Activated CD8-positive, alpha-beta T cell treated with anti-CD3 and anti-CD28 coated beads for 36 hours (primary cell): Measurements from ENCODE around the gene PDCD10. TPM values are rescaled to one million over a fixed set of nuclear protein-coding genes. Genes with fewer than 3 reads are reported as not detected.

ENCODE experiments used
- ATAC-seq: fragments of 200-7000 bp; cut with Tn5 transposase; one replicate; pipeline ENCODE4 v1.10.0; 2021; ENCODE audit warnings: mild to moderate bottlenecking, moderate library complexity
- CTCF ChIA-PET: fragments of 350-600 bp; sonication (Branson Sonifier 250); formaldehyde crosslinking; loops from one replicate; lab custom pipeline; 2021; ENCODE audit warnings: antibody characterized with exemption; lab: Charles Lee
- POLR2A ChIA-PET: fragments of 350-600 bp; sonication (Branson Sonifier 250); formaldehyde crosslinking; loops from one replicate; lab custom pipeline; 2021; ENCODE audit warnings: antibody characterized with exemption; lab: Charles Lee
- DNase-seq: peaks from one replicate; pipeline ENCODE4 v3.0.0-alpha.2; 2020
- H3K27ac Mint-ChIP-seq: one replicate; pipeline ENCODE4 v1.8.0; 2021; ENCODE audit warnings: mild to moderate bottlenecking, mixed read lengths
- H3K27me3 Mint-ChIP-seq: one replicate; pipeline ENCODE4 v1.8.0; 2021; ENCODE audit warnings: mixed read lengths
- H3K36me3 Mint-ChIP-seq: one replicate; pipeline ENCODE4 v1.8.0; 2021; ENCODE audit warnings: low read depth, mixed read lengths
- H3K4me1 Mint-ChIP-seq: one replicate; pipeline ENCODE4 v1.8.0; 2021; ENCODE audit warnings: low read depth, mixed read lengths
- H3K4me3 Mint-ChIP-seq: one replicate; pipeline ENCODE4 v1.8.0; 2021; ENCODE audit warnings: mild to moderate bottlenecking, moderate library complexity, mixed read lengths
- H3K9me3 Mint-ChIP-seq: one replicate; pipeline ENCODE4 v1.8.0; 2021; ENCODE audit warnings: mixed read lengths
- intact Hi-C: fragments of 100-400 bp; cut with micrococcal nuclease; formaldehyde crosslinking; loops from one replicate; pipeline ENCODE4 v1.10.0; 2022
- total RNA-seq, 2 experiments: library from RNA; stranded (reverse); gene quantifications; one replicate each; pipeline ENCODE4 v1.2.3, GENCODE V29; 2021
- TF ChIP-seq, protein P1 (sequence below): fragments of 200-600 bp; IDR thresholded peaks from one replicate; pipeline ENCODE4 v1.8.0; 2022; ENCODE audit warnings: antibody characterized with exemption, mild to moderate bottlenecking

Gene PDCD10
- total RNA-seq, 2 experiments from 2014 or later = 68.9 to 74.0 TPM

GRCh38 chr3:167754049-167754448 is 19.4 kb upstream of the PDCD10 start:
- H3K4me1 Mint-ChIP-seq = peaks cover 9% of the 10 kb centered on the region
- ChIA-PET POLR2A (no interaction called here), CTCF (interaction anchor here (1.0 kb wide), 1 partner anchor 69 kb away, joined by 4 read pairs; no protein-coding TSS in a partner anchor)
- H3K27ac Mint-ChIP-seq = no peak overlapping the region
- no peak for ATAC-seq
- H3K9me3 Mint-ChIP-seq = no peaks in the 10 kb centered on the region
- TF ChIP-seq, protein P1, sequence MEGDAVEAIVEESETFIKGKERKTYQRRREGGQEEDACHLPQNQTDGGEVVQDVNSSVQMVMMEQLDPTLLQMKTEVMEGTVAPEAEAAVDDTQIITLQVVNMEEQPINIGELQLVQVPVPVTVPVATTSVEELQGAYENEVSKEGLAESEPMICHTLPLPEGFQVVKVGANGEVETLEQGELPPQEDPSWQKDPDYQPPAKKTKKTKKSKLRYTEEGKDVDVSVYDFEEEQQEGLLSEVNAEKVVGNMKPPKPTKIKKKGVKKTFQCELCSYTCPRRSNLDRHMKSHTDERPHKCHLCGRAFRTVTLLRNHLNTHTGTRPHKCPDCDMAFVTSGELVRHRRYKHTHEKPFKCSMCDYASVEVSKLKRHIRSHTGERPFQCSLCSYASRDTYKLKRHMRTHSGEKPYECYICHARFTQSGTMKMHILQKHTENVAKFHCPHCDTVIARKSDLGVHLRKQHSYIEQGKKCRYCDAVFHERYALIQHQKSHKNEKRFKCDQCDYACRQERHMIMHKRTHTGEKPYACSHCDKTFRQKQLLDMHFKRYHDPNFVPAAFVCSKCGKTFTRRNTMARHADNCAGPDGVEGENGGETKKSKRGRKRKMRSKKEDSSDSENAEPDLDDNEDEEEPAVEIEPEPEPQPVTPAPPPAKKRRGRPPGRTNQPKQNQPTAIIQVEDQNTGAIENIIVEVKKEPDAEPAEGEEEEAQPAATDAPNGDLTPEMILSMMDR = no peak
- intact Hi-C loops = no loop called here
- DNase-seq = no peak
- H3K36me3 Mint-ChIP-seq = no peaks in the 10 kb centered on the region
- no peaks in the 10 kb centered on the region for H3K27me3 Mint-ChIP-seq
- H3K4me3 Mint-ChIP-seq = no peak overlapping the region

- ATAC-seq = peak; percentile 61
- Mint-ChIP-seq H3K27me3 (no peaks in the 10 kb centered on the region), H3K36me3 (no peaks in the 10 kb centered on the region), H3K4me1 (peaks cover 8% of the 10 kb centered on the region), H3K27ac (no peak overlapping the region), H3K9me3 (no peaks in the 10 kb centered on the region), H3K4me3 (no peak overlapping the region)
- intact Hi-C loops = no loop called here
- ChIA-PET POLR2A (interaction anchor here (0.8 to 1.2 kb wide), 2 partner anchors 11 to 15 kb away, joined by 3 to 4 read pairs; partner anchors contain the start of gene SERPINI1), CTCF (interaction anchor here (0.7 to 4.1 kb wide), 2 partner anchors 10 to 131 kb away, joined by 3 to 16 read pairs; no protein-coding TSS in a partner anchor)
- DNase-seq = peak; percentile 15
- TF ChIP-seq, protein P1 = no peak
These were observed 15.7 kb upstream of the PDCD10 start for GRCh38 chr3:167750272-167750971.

DNA sequence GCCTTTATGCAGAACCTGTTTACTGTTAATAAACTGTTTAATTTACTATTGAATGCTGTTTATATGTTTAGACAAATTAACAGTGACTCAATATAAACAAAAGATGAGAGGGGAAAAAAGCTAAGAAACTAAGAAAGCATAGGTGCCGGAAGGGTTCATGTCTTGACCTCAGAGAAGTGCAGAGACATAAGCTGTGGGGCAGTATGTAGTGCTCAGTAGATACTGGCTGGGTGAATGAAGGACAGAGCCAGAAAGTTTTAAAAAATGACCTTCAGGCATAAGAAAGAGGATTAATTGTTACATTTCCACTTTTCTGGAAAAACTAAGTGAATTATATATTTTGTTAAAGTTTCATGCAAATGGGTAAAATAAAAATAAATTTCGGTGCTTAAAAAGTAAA is 15.0 kb upstream of the PDCD10 start:
- ChIA-PET POLR2A (interaction anchor here (0.8 to 1.2 kb wide), 2 partner anchors 10 to 14 kb away, joined by 3 to 4 read pairs; partner anchors contain the start of gene SERPINI1), CTCF (interaction anchor here (0.7 to 4.1 kb wide), 2 partner anchors 9 to 131 kb away, joined by 3 to 16 read pairs; no protein-coding TSS in a partner anchor)
- Mint-ChIP-seq H3K36me3 (no peaks in the 10 kb centered on the region), H3K9me3 (no peaks in the 10 kb centered on the region), H3K27me3 (no peaks in the 10 kb centered on the region), H3K4me1 (peaks cover 8% of the 10 kb centered on the region), H3K27ac (no peak overlapping the region), H3K4me3 (no peak overlapping the region)
- TF ChIP-seq, protein P1 = no peak
- ATAC-seq (no peak), DNase-seq (no peak)
- intact Hi-C loops = no loop called here

- Mint-ChIP-seq H3K9me3 (no peaks in the 10 kb centered on the region), H3K27ac (no peak overlapping the region), H3K36me3 (no peaks in the 10 kb centered on the region), H3K4me3 (no peak overlapping the region), H3K4me1 (peaks cover 8% of the 10 kb centered on the region), H3K27me3 (no peaks in the 10 kb centered on the region)
- DNase-seq = no peak
- intact Hi-C loops = no loop called here
- ChIA-PET POLR2A (interaction anchor here (1.2 kb wide), 1 partner anchor 14 kb away, joined by 4 read pairs; the partner anchor contains the start of gene SERPINI1), CTCF (interaction anchor here (4.1 kb wide), 1 partner anchor 9 kb away, joined by 16 read pairs; no protein-coding TSS in a partner anchor)
- TF ChIP-seq, protein P1 = no peak
- ATAC-seq = no peak
These were observed 14.5 kb upstream of the PDCD10 start for GRCh38 chr3:167749209-167749608.

DNA sequence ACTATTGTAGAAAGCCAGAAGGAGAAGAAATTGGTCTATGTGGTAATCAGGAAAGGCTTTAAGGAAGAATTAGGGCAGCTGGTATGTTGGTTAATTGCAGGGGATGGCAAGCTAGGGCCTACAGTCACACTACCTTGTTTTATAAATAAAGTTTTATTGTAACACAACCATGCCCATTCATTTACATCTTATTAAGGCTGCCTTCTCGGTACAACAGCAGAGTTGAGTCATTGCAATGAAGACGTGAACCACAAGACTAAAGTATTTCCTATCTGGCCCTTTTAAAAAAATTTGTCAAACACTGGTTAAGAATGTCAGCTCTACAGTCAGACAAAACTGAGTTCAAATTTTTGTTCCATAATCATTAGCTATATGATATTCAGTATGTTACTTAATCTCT is 9.1 kb upstream of the PDCD10 start:
- no peaks in the 10 kb centered on the region for H3K9me3 Mint-ChIP-seq
- intact Hi-C loops = no loop called here
- no peak overlapping the region for H3K4me3 Mint-ChIP-seq
- POLR2A ChIA-PET = no interaction called here
- H3K27ac Mint-ChIP-seq = no peak overlapping the region
- peaks cover 16% of the 10 kb centered on the region for H3K4me1 Mint-ChIP-seq
- no peak for DNase-seq
- ATAC-seq = no peak
- no peaks in the 10 kb centered on the region for H3K27me3 Mint-ChIP-seq
- CTCF ChIA-PET = interaction anchor here (1.4 kb wide), 1 partner anchor 59 kb away, joined by 3 read pairs; no protein-coding TSS in a partner anchor
- H3K36me3 Mint-ChIP-seq = no peaks in the 10 kb centered on the region
- TF ChIP-seq, protein P1 = no peak
